ENCODE data around the gene SNRPF. TPM values are rescaled to one million over a fixed set of nuclear protein-coding genes. Genes with fewer than 3 reads are reported as not detected.

Gene SNRPF
- total RNA-seq, 1 donor from 2014 or later = 38.5 TPM

GRCh38 chr12:95898081-95898480 is 39.3 kb downstream of the SNRPF start:
- no peaks in the 10 kb centered on the region for H3K36me3 Mint-ChIP-seq (ENCODE audit: unreplicated experiment)
- H3K9me3 Mint-ChIP-seq (ENCODE audit: unreplicated experiment) = no peaks in the 10 kb centered on the region
- no peak for TF ChIP-seq CTCF (IDR thresholded peaks at IDR 0.05; ENCODE audit: partially characterized antibody, unreplicated experiment)
- H3K27ac Mint-ChIP-seq (ENCODE audit: unreplicated experiment) = no peak overlapping the region
- no peak for DNase-seq
- H3K27me3 Mint-ChIP-seq (ENCODE audit: unreplicated experiment) = no peaks in the 10 kb centered on the region
- no peaks in the 10 kb centered on the region for H3K4me1 Mint-ChIP-seq (ENCODE audit: low read depth, unreplicated experiment)
- H3K4me3 Mint-ChIP-seq (ENCODE audit: unreplicated experiment) = no peak overlapping the region

- H3K4me1 Mint-ChIP-seq (ENCODE audit: low read depth, unreplicated experiment) = no peaks in the 10 kb centered on the region
- TF ChIP-seq CTCF (IDR thresholded peaks at IDR 0.05; ENCODE audit: partially characterized antibody, unreplicated experiment) = no peak
- no peak overlapping the region for H3K4me3 Mint-ChIP-seq (ENCODE audit: unreplicated experiment)
- H3K27me3 Mint-ChIP-seq (ENCODE audit: unreplicated experiment) = no peaks in the 10 kb centered on the region
- peaks cover 3% of the 10 kb centered on the region for H3K9me3 Mint-ChIP-seq (ENCODE audit: unreplicated experiment)
- no peaks in the 10 kb centered on the region for H3K36me3 Mint-ChIP-seq (ENCODE audit: unreplicated experiment)
- H3K27ac Mint-ChIP-seq (ENCODE audit: unreplicated experiment) = no peak overlapping the region
- DNase-seq = no peak
These were observed 49.8 kb downstream of the SNRPF start for GRCh38 chr12:95908573-95908972.

- no peak for TF ChIP-seq CTCF (IDR thresholded peaks at IDR 0.05; ENCODE audit: partially characterized antibody, unreplicated experiment)
- no peak for DNase-seq
- Mint-ChIP-seq H3K27me3 (ENCODE audit: unreplicated experiment) (no peaks in the 10 kb centered on the region), H3K9me3 (ENCODE audit: unreplicated experiment) (peaks cover 3% of the 10 kb centered on the region), H3K4me1 (ENCODE audit: low read depth, unreplicated experiment) (no peaks in the 10 kb centered on the region), H3K27ac (ENCODE audit: unreplicated experiment) (no peak overlapping the region), H3K4me3 (ENCODE audit: unreplicated experiment) (no peak overlapping the region), H3K36me3 (ENCODE audit: unreplicated experiment) (no peaks in the 10 kb centered on the region)
These were observed 51.1 kb downstream of the SNRPF start for GRCh38 chr12:95909871-95910270.

Other genes starting within 250 kb of the SNRPF start
- 0.59 TPM for gene NTN4, start 68.2 kb upstream of the SNRPF start, total RNA-seq (ENCODE audit: unreplicated experiment)
- not detected for gene CCDC38, start 83.7 kb downstream of the SNRPF start, total RNA-seq (ENCODE audit: unreplicated experiment)
- gene AMDHD1, start 84.4 kb downstream of the SNRPF start, total RNA-seq (ENCODE audit: unreplicated experiment) = not detected
- not detected for gene HAL, start 137.4 kb downstream of the SNRPF start, total RNA-seq (ENCODE audit: unreplicated experiment)
- gene LTA4H, start 176.6 kb downstream of the SNRPF start, total RNA-seq (ENCODE audit: unreplicated experiment) = 27.6 TPM

All from glutamatergic neuron (in vitro differentiated cells).